K562 (cell line): ENCODE results near the gene RNASEH2A. TPM values are rescaled to one million over a fixed set of nuclear protein-coding genes. Genes with fewer than 3 reads are reported as not detected.

ENCODE experiments used
- ATAC-seq: fragments of 200-7000 bp; cut with Tn5 transposase; 3 replicates; pipeline ENCODE4 v1.9.1; 2020; ENCODE audit warnings: moderate library complexity
- BruUV-seq: library from RNA; stranded (reverse); fragments of 400-500 nt; replicated peaks from 2 replicates; lab custom pipeline; 2021; lab: Mats Ljungman, UMichigan
- CTCF ChIA-PET: fragments of 300-600 bp; formaldehyde crosslinking; extraction: SDS; loops from one replicate; lab custom pipeline; 2021; ENCODE audit warnings: low intra/inter-chr PET ratio; lab: Yijun Ruan, JAX
- POLR2A ChIA-PET: fragments of 300-600, 350-650 bp; sonication (Branson Sonifier 250); formaldehyde crosslinking; extraction: SDS; loops from one replicate; lab custom pipeline; 2021; ENCODE audit warnings: antibody characterized with exemption, inconsistent platforms; lab: Yijun Ruan, JAX
- DNase-seq, 4 experiments: peaks; one replicate each; pipeline versions ENCODE4 v3.0.0 to v3.0.0-alpha.2; 2011 to 2018; ENCODE audit warnings: low spot score in 3 of 4, mixed read lengths in 3 of 4; ENCODE audit errors: extremely low read depth in 1 of 4
- FAIRE-seq: peaks from 2 replicates; lab custom pipeline; 2011; peaks lifted over from hg19 to GRCh38; lab: Jason Lieb, UNC
- H2AFZ ChIP-seq: 2 replicates; pipeline ENCODE4 v1.6.0; 2011; ENCODE audit warnings: low read depth, low read length, control low read depth, inconsistent platforms
- H3K27ac ChIP-seq: fragments of 200-600 bp; 3 replicates; pipeline ENCODE4 v1.8.0; 2011; ENCODE audit warnings: low read depth, mild to moderate bottlenecking, control low read depth, inconsistent platforms, low read length, moderate library complexity, mixed read lengths; ENCODE audit errors: extremely low read depth
- H3K27me3 ChIP-seq, 2 experiments: fragments of 300-600 bp in 1 of 2; 2 replicates in 1 of 2; 3 replicates in 1 of 2; pipeline versions ENCODE4 v1.6.0 to v1.8.0; 2011; ENCODE audit warnings: inconsistent platforms in 2 of 2, low read length in 2 of 2, mild to moderate bottlenecking in 1 of 2, mixed read lengths in 1 of 2, moderate library complexity in 1 of 2; ENCODE audit not compliant: control insufficient read depth in 2 of 2, insufficient read depth in 2 of 2
- H3K36me3 ChIP-seq: fragments of 300-600 bp; 3 replicates; pipeline ENCODE4 v1.8.0; 2011; ENCODE audit warnings: mild to moderate bottlenecking, low read length, inconsistent platforms; ENCODE audit not compliant: control insufficient read depth, insufficient read depth
- H3K4me1 ChIP-seq, 2 experiments: fragments of 200-600 bp in 1 of 2; replicated peaks in 1 of 2; 2 replicates in 1 of 2; 3 replicates in 1 of 2; pipeline versions ENCODE4 v1.5.1 to v1.8.0; 2011; ENCODE audit warnings: inconsistent platforms in 2 of 2, low read length in 2 of 2, mild to moderate bottlenecking in 1 of 2, mixed read lengths in 1 of 2, moderate library complexity in 1 of 2; ENCODE audit not compliant: control insufficient read depth in 2 of 2, insufficient read depth in 2 of 2
- H3K4me2 ChIP-seq: 2 replicates; pipeline ENCODE4 v1.6.1; 2011; ENCODE audit warnings: low read length, control low read depth, inconsistent platforms, mixed read lengths; ENCODE audit not compliant: insufficient read depth
- H3K4me3 ChIP-seq: fragments of 200-600 bp; sonication (generic), shearing (Covaris generic); 2 replicates; pipeline ENCODE4 v1.5.1; 2016; ENCODE audit warnings: control low read depth, inconsistent platforms
- H3K79me2 ChIP-seq: fragments of 200-600 bp; 3 replicates; pipeline ENCODE4 v1.8.0; 2011; ENCODE audit warnings: low read length, inconsistent platforms; ENCODE audit not compliant: control insufficient read depth, insufficient read depth
- H3K9ac ChIP-seq, 2 experiments: 2 replicates each; pipeline versions ENCODE4 v1.6.0 to v1.6.1; 2011; ENCODE audit warnings: low read depth in 2 of 2, low read length in 2 of 2, control low read depth in 1 of 2, inconsistent platforms in 1 of 2, mild to moderate bottlenecking in 1 of 2, mixed read lengths in 1 of 2; ENCODE audit not compliant: insufficient read depth in 1 of 2
- H3K9me1 ChIP-seq: one replicate; pipeline ENCODE4 v1.6.0; 2011; ENCODE audit warnings: inconsistent platforms, mild to moderate bottlenecking, low read length, moderate library complexity; ENCODE audit not compliant: control insufficient read depth, insufficient read depth
- H3K9me3 ChIP-seq: replicated peaks from 2 replicates; pipeline ENCODE4 v1.5.1; 2011; ENCODE audit warnings: low read depth, low read length, inconsistent platforms; ENCODE audit not compliant: control insufficient read depth, insufficient read depth
- H4K20me1 ChIP-seq: replicated peaks from 2 replicates; pipeline ENCODE4 v1.6.1; 2011; ENCODE audit warnings: low read length, inconsistent platforms, mixed read lengths; ENCODE audit not compliant: control insufficient read depth, insufficient read depth
- HLTF ChIP-seq: fragments of 450-650 bp; IDR thresholded peaks from 2 replicates; pipeline ENCODE4 v1.6.1; 2016
- NCOA2 ChIP-seq, 2 experiments: fragments of 450-650 bp; IDR thresholded peaks; 2 replicates each; pipeline ENCODE4 v1.6.1; 2018; ENCODE audit warnings: mild to moderate bottlenecking in 2 of 2, moderate library complexity in 1 of 2; ENCODE audit not compliant: partially characterized antibody in 2 of 2
- NCOR1 ChIP-seq: fragments of 450-650 bp; IDR thresholded peaks from 2 replicates; pipeline ENCODE4 v1.6.1; 2016; ENCODE audit warnings: mild to moderate bottlenecking, moderate library complexity
- NELFE ChIP-seq: IDR thresholded peaks from 2 replicates; pipeline ENCODE4 v1.6.1; 2011; ENCODE audit warnings: mild to moderate bottlenecking; ENCODE audit not compliant: insufficient read depth, insufficient read length
- POLR3G ChIP-seq: IDR thresholded peaks from 2 replicates; pipeline ENCODE4 v1.6.1; 2011; ENCODE audit not compliant: insufficient read length, insufficient replicate concordance; ENCODE audit errors: extremely low read depth
- SIN3B ChIP-seq: fragments of 450-650 bp; IDR thresholded peaks from 2 replicates; pipeline ENCODE4 v1.6.1; 2017; ENCODE audit warnings: low read depth, mild to moderate bottlenecking, moderate library complexity
- SREBF2 ChIP-seq: sonication (generic); formaldehyde crosslinking; IDR thresholded peaks from 2 replicates; pipeline ENCODE4 v1.4.0; 2020; ENCODE audit warnings: mild to moderate bottlenecking, missing genetic modification reagents
- XRCC4 ChIP-seq: IDR thresholded peaks from one replicate; pipeline ENCODE4 v1.6.1; 2011; ENCODE audit not compliant: insufficient read depth, insufficient read length; ENCODE audit errors: extremely low read depth
- ZFX ChIP-seq: sonication (generic); formaldehyde crosslinking; IDR thresholded peaks from 2 replicates; pipeline ENCODE4 v1.8.0; 2022; ENCODE audit warnings: mild to moderate bottlenecking, missing genetic modification reagents, moderate library complexity
- ZKSCAN8 ChIP-seq: fragments of 200-800 bp; sonication (Bioruptor generic); IDR thresholded peaks from 2 replicates; pipeline ENCODE4 v1.6.1; 2016; ENCODE audit warnings: missing genetic modification characterization, missing compliant biosample characterization
- ZNF740 ChIP-seq, 3 experiments: fragments of 200-800 bp in 1 of 3; sonication (Bioruptor generic) in 1 of 3; sonication (generic) in 1 of 3; formaldehyde crosslinking in 1 of 3; IDR thresholded peaks; 2 replicates each; pipeline versions ENCODE4 v1.6.1 to v1.8.0; 2016 to 2022; ENCODE audit warnings: mild to moderate bottlenecking in 2 of 3, missing compliant biosample characterization in 2 of 3, missing genetic modification characterization in 2 of 3, missing genetic modification reagents in 1 of 3
- WGBS: fragments of 100-300 bp; shearing (Covaris generic); methylation state at CpG from one replicate; pipeline ENCODE4 v1.1.6; 2016; ENCODE audit warnings: low coverage, mixed read lengths; ENCODE audit not compliant: insufficient coverage; ENCODE audit errors: missing lambda C conversion rate; 5-methylcytosine and 5-hydroxymethylcytosine counted together
- in situ Hi-C: fragments of 300-500 bp; cut with MboI; formaldehyde crosslinking; loops from 4 replicates; pipeline ENCODE4 v1.15.0; 2018; ENCODE audit warnings: inconsistent platforms, mixed read lengths
- intact Hi-C: fragments of 100-400 bp; cut with micrococcal nuclease; formaldehyde crosslinking; loops from 2 replicates; pipeline ENCODE4 v1.14.2; 2022
- polyA plus RNA-seq, 8 experiments: library from polyadenylated mRNA; depleted of rRNA in 4 of 8; stranded (reverse) in 5 of 8; unstranded in 3 of 8; fragments of >200 nt; fragmentation: Nextera tagmentation in 2 of 8; fragmentation: Illumina TruSeq in 1 of 8; extraction: Ambion mirVana in 2 of 8; extraction: Trizol in 1 of 8; gene quantifications; 2 replicates each; pipeline versions ENCODE4 v1.2.1 to v1.2.3, GENCODE V29; 2011 to 2014; ENCODE audit warnings: inconsistent platforms in 1 of 8, missing spikeins in 1 of 8
- total RNA-seq, 7 experiments: library from RNA; depleted of rRNA in 6 of 7; stranded (reverse); fragments of >200 nt in 6 of 7; fragmentation: Illumina TruSeq in 2 of 7; extraction: Trizol in 2 of 7; gene quantifications; 2 replicates each; pipeline versions ENCODE4 v1.2.1 to v1.2.3, GENCODE V29; 2011 to 2021; ENCODE audit warnings: low replicate concordance in 1 of 7
- TF ChIP-seq, protein P1 (sequence below): sonication (generic); formaldehyde crosslinking; IDR thresholded peaks from 2 replicates; pipeline ENCODE4 v1.8.0; 2022; ENCODE audit warnings: missing genetic modification reagents, mild to moderate bottlenecking, borderline replicate concordance
- TF ChIP-seq, protein P2 (sequence below), 3 experiments: fragments of 200-800 bp in 1 of 3; fragments of 250-450 bp in 1 of 3; fragments of 450-650 bp in 1 of 3; sonication (Bioruptor Pico) in 1 of 3; sonication (Bioruptor generic) in 1 of 3; formaldehyde crosslinking in 1 of 3; IDR thresholded peaks; 2 replicates each; pipeline versions ENCODE4 v1.6.1 to v1.8.0; 2016 to 2022; ENCODE audit warnings: mild to moderate bottlenecking in 2 of 3, missing genetic modification characterization in 2 of 3, missing compliant biosample characterization in 1 of 3, moderate library complexity in 1 of 3

The RNASEH2A gene
- total and polyA plus RNA-seq, 9 of the 15 experiments (the other 6 are each of a cell fraction or from before 2014, with no cell fraction given) = 22.3 to 78.0 (median 61.7) TPM

DNA sequence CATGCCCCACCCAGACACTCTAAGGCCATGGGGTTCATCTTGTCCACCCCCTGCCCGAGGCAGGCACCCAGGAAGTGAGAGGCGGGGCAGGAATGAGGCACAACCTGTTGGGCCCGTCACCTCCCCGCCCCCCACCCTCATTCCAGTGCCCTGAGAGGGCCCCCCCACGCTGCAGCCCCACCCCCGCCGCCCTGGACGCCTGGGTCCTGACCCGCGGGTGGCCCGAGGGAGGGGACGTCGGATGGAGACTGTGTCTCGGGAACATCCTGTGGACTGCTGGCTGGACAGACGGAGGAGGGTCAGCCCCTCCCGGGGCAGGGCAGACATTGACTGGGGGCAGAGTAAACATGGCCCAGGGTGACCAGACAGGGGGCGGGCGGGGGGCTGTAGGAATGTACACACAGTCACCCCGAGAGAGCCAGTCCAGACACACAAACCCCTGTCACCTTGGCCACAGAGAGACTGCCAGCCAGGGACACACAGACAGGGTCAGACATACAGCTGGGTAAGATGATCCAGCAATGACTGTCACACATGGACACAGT lies 22.5 kb upstream of the RNASEH2A start:
- no peaks in the 10 kb centered on the region for H3K36me3 ChIP-seq
- H4K20me1 ChIP-seq = no peaks in the 10 kb centered on the region
- ATAC-seq (peak; percentile 12), DNase-seq (peak in 3 of 4 experiments; percentile 38 to 68 (median 38)), FAIRE-seq (no peak)
- WGBS = 2% methylated on average over 13 of the region's 19 CpGs
- H3K27me3 ChIP-seq = no peaks in the 10 kb centered on the region
- intact Hi-C loops (no loop called here), in situ Hi-C loops (no loop called here)
- H3K4me2 ChIP-seq = peak overlapping the region; percentile 95
- POLR2A ChIA-PET = no interaction called here
- no TSS peak for BruUV-seq
- CTCF ChIA-PET = interaction anchor here (0.6 kb wide), 1 partner anchor 178 kb away, joined by 4 read pairs; no protein-coding TSS in a partner anchor
- H2AFZ ChIP-seq = peak overlapping the region; percentile 82
- peak overlapping the region; percentile 97 for H3K27ac ChIP-seq
- H3K9ac ChIP-seq = peak overlapping the region; percentile 73 to 89
- H3K9me1 ChIP-seq = no peaks in the 10 kb centered on the region
- no peak overlapping the region; the same call in 1 of the 2 replicates for H3K4me3 ChIP-seq
- H3K79me2 ChIP-seq = peaks cover 3% of the 10 kb centered on the region; the same call in 1 of the 3 replicates
- no peaks in the 10 kb centered on the region for H3K9me3 ChIP-seq
- H3K4me1 ChIP-seq = peaks cover 69 to 72% of the 10 kb centered on the region in 2 experiments
- TF ChIP-seq ZKSCAN8 (CRISPR knock-in tag) (no peak), POLR3G (no peak), ZNF740 (CRISPR knock-in tag; IDR thresholded peaks at IDR 0.05) (no peak; the same call in 1 of the 2 replicates), ZNF740 (tag; IDR thresholded peaks at IDR 0.05) (0 out of 4 replicates have a peak, but pooled peaks of 1 of the 2 experiments have one; percentile 16), NCOA2 (IDR thresholded peaks at IDR 0.05; ENCODE audit: partially characterized antibody in 2 of 2) (no peak), ZFX (CRISPR knock-in tag) (peak; percentile 40; the same call in 1 of the 2 replicates), SREBF2 (0 out of 2 replicates have a peak, but pooled peaks have one; percentile 37), HLTF (no peak), NCOR1 (peak; percentile 51), XRCC4 (no peak), NELFE (no peak), SIN3B (no peak)
- TF ChIP-seq, protein P1, sequence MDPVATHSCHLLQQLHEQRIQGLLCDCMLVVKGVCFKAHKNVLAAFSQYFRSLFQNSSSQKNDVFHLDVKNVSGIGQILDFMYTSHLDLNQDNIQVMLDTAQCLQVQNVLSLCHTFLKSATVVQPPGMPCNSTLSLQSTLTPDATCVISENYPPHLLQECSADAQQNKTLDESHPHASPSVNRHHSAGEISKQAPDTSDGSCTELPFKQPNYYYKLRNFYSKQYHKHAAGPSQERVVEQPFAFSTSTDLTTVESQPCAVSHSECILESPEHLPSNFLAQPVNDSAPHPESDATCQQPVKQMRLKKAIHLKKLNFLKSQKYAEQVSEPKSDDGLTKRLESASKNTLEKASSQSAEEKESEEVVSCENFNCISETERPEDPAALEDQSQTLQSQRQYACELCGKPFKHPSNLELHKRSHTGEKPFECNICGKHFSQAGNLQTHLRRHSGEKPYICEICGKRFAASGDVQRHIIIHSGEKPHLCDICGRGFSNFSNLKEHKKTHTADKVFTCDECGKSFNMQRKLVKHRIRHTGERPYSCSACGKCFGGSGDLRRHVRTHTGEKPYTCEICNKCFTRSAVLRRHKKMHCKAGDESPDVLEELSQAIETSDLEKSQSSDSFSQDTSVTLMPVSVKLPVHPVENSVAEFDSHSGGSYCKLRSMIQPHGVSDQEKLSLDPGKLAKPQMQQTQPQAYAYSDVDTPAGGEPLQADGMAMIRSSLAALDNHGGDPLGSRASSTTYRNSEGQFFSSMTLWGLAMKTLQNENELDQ = no peak
- TF ChIP-seq, protein P2, sequence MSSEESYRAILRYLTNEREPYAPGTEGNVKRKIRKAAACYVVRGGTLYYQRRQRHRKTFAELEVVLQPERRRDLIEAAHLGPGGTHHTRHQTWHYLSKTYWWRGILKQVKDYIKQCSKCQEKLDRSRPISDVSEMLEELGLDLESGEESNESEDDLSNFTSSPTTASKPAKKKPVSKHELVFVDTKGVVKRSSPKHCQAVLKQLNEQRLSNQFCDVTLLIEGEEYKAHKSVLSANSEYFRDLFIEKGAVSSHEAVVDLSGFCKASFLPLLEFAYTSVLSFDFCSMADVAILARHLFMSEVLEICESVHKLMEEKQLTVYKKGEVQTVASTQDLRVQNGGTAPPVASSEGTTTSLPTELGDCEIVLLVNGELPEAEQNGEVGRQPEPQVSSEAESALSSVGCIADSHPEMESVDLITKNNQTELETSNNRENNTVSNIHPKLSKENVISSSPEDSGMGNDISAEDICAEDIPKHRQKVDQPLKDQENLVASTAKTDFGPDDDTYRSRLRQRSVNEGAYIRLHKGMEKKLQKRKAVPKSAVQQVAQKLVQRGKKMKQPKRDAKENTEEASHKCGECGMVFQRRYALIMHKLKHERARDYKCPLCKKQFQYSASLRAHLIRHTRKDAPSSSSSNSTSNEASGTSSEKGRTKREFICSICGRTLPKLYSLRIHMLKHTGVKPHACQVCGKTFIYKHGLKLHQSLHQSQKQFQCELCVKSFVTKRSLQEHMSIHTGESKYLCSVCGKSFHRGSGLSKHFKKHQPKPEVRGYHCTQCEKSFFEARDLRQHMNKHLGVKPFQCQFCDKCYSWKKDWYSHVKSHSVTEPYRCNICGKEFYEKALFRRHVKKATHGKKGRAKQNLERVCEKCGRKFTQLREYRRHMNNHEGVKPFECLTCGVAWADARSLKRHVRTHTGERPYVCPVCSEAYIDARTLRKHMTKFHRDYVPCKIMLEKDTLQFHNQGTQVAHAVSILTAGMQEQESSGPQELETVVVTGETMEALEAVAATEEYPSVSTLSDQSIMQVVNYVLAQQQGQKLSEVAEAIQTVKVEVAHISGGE (CRISPR knock-in tag; IDR thresholded peaks at IDR 0.05) = peak in 1 of 3 experiments; percentile 15; a peak in 1 of 6 replicates
